Sigmoid colon (tissue), 4 donors: ENCODE measurements around the gene HCAR1.
"Not testable (repeated sequence)": the region's sequence is repeated elsewhere in the genome, so short reads cannot be mapped to it uniquely, and the experiment has no call there.

Source experiments
- EP300 ChIP-seq, 4 donors: sonication (generic); formaldehyde crosslinking; IDR thresholded peaks; one replicate each; pipeline ENCODE4 v1.6.1; 2017; ENCODE audit warnings: antibody characterized with exemption in 4 of 4
- POLR2A ChIP-seq, 2 donors: fragments of 450-650 bp; IDR thresholded peaks; one replicate each; pipeline ENCODE4 v1.6.1; 2016; ENCODE audit warnings: antibody characterized with exemption in 2 of 2, mild to moderate bottlenecking in 2 of 2, moderate library complexity in 2 of 2
- POLR2AphosphoS5 ChIP-seq, 4 donors: sonication (generic); formaldehyde crosslinking; IDR thresholded peaks; one replicate each; pipeline ENCODE4 v1.6.1; 2017; ENCODE audit warnings: antibody characterized with exemption in 4 of 4
- TF ChIP-seq, protein P1 (sequence below), 4 experiments: fragments of 450-650 bp in 3 of 4; fragments of 200-600 bp in 1 of 4; IDR thresholded peaks; one replicate each; pipeline ENCODE4 v1.5.1; 2016 to 2019; ENCODE audit warnings: antibody characterized with exemption in 4 of 4, mild to moderate bottlenecking in 3 of 4, moderate library complexity in 2 of 4

DNA sequence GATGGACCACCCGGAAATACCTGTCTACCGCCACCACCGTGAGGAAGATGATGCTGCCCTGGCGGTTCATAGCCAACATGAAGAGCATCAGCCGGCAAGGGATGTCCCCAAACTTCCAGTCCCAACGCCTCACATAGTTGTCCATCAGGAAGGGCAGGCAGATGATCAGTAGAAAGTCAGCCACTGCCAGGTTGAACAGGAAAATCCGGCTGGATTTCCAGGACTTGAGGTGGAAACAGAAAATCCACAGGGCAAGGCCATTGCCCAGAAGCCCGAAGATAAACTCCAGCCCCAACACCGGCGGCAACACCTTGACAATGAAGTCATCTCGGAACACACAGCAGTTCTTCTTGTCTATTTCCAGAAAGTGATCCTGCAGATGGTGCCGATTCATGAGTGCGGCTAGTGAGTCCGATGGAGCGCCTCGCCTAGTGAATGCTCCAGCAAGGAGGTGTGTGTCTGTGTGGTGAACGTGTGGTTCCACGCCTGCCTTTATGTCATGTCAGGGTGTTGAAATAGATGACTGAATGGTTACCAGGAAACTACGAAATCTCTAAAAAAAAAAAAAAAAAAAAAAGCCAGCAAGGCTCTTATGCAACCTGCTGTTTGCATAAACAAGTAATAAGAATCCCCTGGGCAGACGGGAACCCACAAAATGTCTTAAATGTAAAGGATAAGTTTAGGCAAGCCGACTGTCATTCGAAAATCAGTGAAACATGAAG, 27.6 kb downstream of the HCAR1 start, which contains the start of gene HCAR2:
- not testable (repeated sequence) for TF ChIP-seq POLR2A, POLR2AphosphoS5, EP300 (IDR thresholded peaks at IDR 0.05)
- TF ChIP-seq, protein P1, sequence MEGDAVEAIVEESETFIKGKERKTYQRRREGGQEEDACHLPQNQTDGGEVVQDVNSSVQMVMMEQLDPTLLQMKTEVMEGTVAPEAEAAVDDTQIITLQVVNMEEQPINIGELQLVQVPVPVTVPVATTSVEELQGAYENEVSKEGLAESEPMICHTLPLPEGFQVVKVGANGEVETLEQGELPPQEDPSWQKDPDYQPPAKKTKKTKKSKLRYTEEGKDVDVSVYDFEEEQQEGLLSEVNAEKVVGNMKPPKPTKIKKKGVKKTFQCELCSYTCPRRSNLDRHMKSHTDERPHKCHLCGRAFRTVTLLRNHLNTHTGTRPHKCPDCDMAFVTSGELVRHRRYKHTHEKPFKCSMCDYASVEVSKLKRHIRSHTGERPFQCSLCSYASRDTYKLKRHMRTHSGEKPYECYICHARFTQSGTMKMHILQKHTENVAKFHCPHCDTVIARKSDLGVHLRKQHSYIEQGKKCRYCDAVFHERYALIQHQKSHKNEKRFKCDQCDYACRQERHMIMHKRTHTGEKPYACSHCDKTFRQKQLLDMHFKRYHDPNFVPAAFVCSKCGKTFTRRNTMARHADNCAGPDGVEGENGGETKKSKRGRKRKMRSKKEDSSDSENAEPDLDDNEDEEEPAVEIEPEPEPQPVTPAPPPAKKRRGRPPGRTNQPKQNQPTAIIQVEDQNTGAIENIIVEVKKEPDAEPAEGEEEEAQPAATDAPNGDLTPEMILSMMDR (IDR thresholded peaks at IDR 0.05), result not testable (repeated sequence)
